Astrocyte of the hippocampus (primary cell): ENCODE measurements around the gene PODNL1.
"Not testable (repeated sequence)": the region's sequence is repeated elsewhere in the genome, so short reads cannot be mapped to it uniquely, and the experiment has no call there.

Experiments used
- DNase-seq: peaks from one replicate; pipeline ENCODE4 v3.0.0; 2011; ENCODE audit warnings: low read depth, low spot score

The PODNL1 gene

GRCh38 chr19:13929956-13930355 is 8.3 kb downstream of the PODNL1 start:
- DNase-seq, result no peak

DNA sequence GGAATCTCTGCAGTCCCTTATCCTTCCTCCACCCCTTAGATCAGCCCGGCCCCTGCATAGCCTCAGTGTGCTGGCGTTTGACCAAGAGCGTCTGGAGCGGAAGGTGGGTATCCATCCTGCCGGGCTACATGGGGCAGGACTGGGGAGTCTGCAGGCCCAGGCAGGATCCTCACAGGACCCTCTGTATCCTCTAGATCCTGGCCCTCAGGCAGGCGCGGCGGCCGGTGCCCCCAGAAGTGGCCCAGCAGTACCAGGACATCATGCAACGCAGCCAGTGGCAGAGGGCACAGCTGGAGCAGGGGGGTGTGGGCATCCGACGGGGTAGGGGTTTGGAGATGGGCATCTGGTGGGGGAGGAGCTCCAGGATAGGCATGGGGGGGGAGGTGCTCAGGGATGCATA is 8.9 kb downstream of the PODNL1 start:
- DNase-seq, result no peak

- no peak for DNase-seq
Observed at GRCh38 chr19:13926715-13927114, 11.5 kb downstream of the PODNL1 start.

GRCh38 chr19:13926010-13926409 is 12.2 kb downstream of the PODNL1 start:
- DNase-seq, result no peak

DNA sequence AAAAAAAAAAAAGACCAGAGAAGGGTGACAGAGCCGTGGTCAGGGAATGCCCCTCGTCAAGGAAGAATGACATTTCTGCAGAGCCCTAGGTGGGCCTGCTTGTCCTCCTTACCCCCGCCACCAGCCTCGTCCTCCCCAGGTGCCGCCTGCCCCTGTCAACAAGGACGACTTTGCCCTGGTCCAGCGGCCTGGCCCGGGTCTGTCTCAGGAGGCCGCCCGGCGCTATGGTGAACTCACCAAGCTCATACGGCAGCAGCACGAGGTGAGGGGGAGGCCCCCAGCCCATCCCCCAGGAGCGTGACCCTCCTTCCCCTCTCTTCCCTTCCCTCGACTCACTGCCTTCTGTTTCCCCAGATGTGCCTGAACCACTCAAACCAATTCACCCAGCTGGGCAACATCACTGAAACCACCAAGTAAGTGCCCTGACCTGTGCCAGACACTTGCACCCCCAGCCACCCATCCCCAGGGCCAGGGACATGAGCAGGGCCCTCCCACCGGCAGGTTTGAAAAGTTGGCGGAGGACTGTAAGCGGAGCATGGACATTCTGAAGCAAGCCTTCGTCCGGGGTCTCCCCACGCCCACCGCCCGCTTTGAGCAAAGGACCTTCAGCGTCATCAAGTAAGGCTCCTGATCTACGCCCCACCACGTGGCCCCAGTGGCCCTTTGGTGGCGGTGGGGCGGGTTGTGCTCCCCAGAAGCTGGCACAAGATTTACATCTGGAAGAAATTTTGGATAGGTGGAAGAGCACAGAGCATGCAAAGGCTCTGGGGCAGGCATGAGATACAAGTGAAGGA is 14.8 kb downstream of the PODNL1 start:
- no peak for DNase-seq

DNA sequence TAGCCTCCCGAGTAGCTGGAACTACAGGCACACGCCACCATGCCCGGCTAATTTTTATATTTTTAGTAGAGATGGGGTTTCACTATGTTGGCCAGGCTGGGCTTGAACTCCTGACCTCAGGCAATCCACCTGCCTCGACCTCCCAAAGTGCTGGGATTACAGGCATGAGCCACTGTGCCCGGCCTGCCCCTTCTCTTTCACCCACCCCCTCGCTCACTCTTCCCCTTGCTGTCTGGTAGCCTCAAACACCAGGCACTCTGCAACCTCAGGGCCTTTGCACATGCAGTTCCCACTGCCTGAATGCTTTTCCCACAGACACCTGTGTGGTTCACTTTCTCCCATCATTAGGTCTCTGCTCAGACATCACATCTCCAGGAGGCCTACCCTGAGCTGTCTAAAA is 16.1 kb downstream of the PODNL1 start:
- DNase-seq, result not testable (repeated sequence)

- DNase-seq, result peak; percentile 40
Observed at GRCh38 chr19:13920940-13921747, 17.1 kb downstream of the PODNL1 start.

DNA sequence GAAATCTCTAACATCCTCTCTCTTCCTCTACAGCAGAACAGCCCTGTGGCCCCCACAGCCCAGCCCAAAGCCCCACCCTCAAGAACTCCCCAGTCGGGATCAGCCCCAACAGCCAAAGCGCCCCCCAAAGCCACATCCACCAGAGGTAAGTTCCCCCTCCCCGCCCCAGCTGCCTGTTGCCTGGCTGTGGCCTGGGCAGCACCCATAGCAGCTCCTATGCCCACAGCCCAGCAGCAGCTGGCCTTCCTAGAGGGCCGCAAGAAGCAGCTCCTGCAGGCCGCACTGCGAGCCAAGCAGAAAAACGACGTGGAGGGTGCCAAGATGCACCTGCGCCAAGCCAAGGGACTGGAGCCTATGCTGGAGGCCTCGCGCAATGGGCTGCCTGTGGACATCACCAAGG is 17.7 kb downstream of the PODNL1 start:
- no peak for DNase-seq

DNA sequence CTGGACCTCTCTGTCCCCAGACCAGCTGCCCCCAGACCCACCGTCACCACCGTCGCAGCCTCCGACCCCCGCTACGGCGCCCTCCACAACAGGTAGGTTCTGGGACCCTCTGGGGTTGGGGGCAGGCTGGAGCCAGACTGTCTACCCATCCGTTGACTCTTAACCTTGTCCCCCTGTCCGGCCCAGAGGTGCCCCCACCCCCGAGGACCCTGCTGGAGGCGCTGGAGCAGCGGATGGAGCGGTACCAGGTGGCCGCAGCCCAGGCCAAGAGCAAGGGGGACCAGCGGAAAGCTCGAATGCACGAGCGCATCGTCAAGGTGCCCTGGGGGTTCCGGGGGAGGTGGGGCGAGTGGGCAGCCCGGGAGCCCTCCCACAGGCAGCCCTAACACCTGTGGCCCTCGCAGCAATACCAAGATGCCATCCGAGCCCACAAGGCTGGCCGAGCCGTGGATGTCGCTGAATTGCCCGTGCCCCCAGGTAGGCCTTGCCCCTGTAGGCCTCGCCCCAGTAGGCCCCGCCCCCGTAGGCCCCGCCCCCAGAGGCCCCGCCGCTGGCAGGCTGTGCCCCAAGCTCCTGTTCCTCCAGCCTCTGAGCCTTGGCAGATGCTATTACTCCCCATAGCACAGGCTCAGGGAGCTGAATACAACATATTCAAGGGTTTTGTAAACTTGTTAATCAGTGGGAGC is 19.3 kb downstream of the PODNL1 start:
- DNase-seq, result no peak

GRCh38 chr19:13917888-13918406 is 20.3 kb downstream of the PODNL1 start:
- DNase-seq, result no peak

DNA sequence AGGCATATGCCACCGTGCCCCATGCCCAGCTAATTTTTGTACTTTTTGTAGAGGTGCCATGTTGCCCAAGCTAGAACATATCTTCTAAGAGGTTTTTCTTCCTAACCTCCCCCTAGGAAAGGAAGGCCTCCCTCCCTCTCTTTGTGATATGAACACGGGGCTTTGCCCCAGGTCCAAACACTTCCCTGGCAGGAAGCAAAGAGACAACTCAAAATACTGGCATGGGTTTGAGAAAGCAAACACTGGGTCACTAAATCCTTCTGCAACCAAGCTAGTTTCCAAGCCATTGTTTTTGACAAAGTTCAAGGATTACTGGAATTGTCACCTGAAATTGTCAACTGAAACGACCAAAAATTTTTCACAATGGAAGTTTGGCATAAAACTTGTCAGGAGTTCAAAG is 23.4 kb downstream of the PODNL1 start:
- no peak for DNase-seq

- DNase-seq, result no peak
Observed at GRCh38 chr19:13913352-13913751, 24.9 kb downstream of the PODNL1 start.

DNA sequence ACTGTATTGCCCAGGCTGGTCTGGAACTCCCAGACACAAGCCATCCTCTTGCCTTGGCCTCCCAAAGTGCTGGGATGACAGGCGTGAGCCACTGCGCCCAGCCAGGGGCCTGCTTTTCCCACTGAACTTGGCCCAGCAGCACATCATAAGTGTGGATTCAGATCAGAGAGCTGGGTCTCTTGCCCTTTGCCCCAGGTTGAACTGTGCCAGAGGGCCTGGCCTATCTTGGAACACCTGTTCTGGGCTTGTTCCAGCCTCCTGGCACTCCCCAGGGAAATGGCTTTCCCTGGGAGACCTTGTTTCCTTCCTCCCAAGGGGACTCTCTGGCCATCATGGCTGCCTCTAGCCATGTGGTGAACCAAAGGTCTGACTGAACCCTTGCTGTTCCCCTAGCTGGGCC is 28.8 kb downstream of the PODNL1 start:
- DNase-seq, result no peak

GRCh38 chr19:13908674-13909073 is 29.5 kb downstream of the PODNL1 start:
- no peak for DNase-seq

DNA sequence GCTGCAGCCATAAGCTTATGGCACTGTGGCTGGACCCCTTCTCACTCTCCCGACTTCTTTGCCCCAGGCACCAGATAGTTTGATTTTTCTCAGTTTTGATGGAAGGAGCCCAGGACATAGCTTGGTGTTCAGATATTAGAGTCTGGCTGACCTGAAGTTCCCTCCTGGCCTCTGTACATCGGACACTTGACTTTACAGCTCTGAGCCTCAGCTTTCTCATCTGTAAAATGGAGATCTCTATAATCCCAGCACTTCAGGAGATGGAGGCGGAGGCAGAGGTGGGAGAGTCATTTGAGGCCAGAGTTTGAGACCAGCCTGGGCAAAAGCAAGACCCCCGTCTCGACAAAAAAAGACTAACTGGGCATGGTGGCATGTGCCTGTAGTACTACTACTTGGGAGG is 31.3 kb downstream of the PODNL1 start:
- no peak for DNase-seq

GRCh38 chr19:13906521-13906904 is 31.7 kb downstream of the PODNL1 start:
- no peak for DNase-seq

DNA sequence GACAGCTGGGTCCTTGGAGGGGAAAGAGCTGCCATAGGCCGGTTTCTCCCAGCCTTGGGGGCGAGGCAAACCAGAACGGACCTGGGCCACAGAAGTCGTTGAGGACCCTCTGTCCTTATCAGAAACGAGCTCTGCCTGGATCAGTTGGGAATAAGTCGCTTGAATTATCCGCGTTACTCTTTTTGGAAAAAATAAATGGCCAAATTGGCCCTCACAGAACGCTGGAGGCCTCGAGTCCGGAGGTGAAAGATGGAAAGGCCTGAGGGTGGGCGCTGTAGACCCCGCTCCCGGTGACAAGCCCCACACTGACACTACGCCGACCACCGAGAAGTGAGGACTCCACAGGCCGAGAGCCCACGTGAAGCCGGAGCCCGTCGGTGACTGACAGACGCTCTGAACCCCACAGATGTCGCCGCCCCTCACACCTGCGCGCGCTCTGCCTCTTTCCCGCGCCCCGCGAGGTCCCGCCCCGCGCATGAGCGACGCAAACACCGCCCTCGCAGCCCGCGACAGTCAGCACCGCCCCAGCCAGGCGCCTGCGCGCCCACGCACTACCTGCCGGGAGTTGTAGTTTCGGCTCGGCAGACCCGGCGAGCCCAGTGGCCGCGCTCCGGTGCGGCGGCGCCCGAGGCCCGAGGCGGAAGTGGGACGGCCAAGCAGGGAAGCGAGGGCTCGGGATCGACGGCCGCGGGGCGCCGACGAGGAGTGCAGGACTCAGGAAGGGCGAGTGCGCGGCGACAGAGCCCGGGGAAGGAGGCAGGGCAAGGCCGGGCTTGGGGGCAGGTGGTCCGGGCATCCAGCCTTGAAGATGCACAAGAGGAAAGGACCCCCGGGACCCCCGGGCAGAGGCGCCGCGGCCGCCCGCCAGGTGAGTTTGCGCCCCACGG is 32.3 kb downstream of the PODNL1 start, which contains the start of the genes BRME1 and CC2D1A:
TSS of gene BRME1 (minus strand) at position 484 of the 887 bp plus-strand sequence. CDS start 1,225 bp downstream, outside the sequence.
TSS of gene CC2D1A (plus strand) at position 568 of the 887 bp plus-strand sequence. CDS start at position 809, 241 bp downstream.
- peak; percentile 94 for DNase-seq

GRCh38 chr19:13902993-13903555 is 35.1 kb downstream of the PODNL1 start:
- no peak for DNase-seq

DNA sequence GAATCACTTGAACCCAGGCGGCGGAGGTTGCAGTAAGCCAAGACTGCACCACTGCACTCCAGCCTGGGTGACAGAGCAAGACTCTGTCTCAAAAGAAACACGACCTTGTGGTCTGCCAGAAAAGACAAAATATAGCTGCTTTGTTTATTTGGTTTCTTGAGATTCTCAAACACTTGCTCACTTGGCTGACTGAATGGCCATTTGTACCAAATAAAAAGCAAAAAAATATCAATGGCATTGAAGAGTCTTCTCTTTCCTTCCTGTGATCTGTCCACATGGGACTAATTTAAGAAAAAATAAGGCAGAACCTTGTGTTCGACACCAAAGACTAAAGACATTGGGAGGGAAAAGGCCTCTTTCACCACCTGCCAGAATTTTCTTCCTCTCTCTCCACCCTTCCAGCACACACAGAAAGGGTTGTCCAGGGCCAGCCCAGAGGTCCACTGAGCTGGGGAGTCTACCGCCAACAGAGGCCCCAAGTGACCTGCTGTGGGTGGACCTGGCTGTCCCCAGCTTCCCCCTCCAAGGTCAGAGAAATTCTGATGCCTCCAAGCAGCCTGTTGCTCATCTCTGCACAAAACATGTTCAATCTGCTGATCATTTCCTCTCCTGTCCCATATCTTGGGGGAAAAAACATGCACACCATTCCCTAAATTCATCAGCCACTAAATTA is 38.2 kb downstream of the PODNL1 start:
- DNase-seq, result peak; percentile 25

GRCh38 chr19:13899393-13899792 is 38.8 kb downstream of the PODNL1 start:
- no peak for DNase-seq
